Measurements from ENCODE around the gene SLCO1B3. TPM values are rescaled to one million over a fixed set of nuclear protein-coding genes. Genes with fewer than 3 reads are reported as not detected.
"Not testable (repeated sequence)": the region's sequence is repeated elsewhere in the genome, so short reads cannot be mapped to it uniquely, and the experiment has no call there.

Gene SLCO1B3
- not detected for total RNA-seq

- Histone ChIP-seq H3K27me3 (ENCODE audit: insufficient read depth, low read length) (no peaks in the 10 kb centered on the region), H3K9me3 (ENCODE audit: low read depth, low read length) (no peaks in the 10 kb centered on the region), H3K4me1 (ENCODE audit: insufficient read depth, low read length) (no peaks in the 10 kb centered on the region), H3K4me3 (ENCODE audit: low read length) (no peak within 1 kb of the TSS)
Observed at GRCh38 chr12:20810487-20810886, at the start of gene SLCO1B3. SLCO1B3 (plus strand) TSS chr12:20810705; CDS start chr12:20815739, 5,034 bp downstream.

- Histone ChIP-seq H3K4me1 (ENCODE audit: insufficient read depth, low read length) (no peaks in the 10 kb centered on the region), H3K27me3 (ENCODE audit: insufficient read depth, low read length) (no peaks in the 10 kb centered on the region), H3K4me3 (ENCODE audit: low read length) (no peak overlapping the region), H3K9me3 (ENCODE audit: low read depth, low read length) (no peaks in the 10 kb centered on the region)
Observed at GRCh38 chr12:20777420-20777819, 33.1 kb upstream of the SLCO1B3 start.

- no peaks in the 10 kb centered on the region for H3K27me3 ChIP-seq (ENCODE audit: insufficient read depth, low read length)
- H3K4me1 ChIP-seq (ENCODE audit: insufficient read depth, low read length), result no peaks in the 10 kb centered on the region
- H3K9me3 ChIP-seq (ENCODE audit: low read depth, low read length), result no peaks in the 10 kb centered on the region
- no peak overlapping the region for H3K4me3 ChIP-seq (ENCODE audit: low read length)
Observed at GRCh38 chr12:20778969-20779368, 31.5 kb upstream of the SLCO1B3 start.

GRCh38 chr12:20779971-20780370, 30.5 kb upstream of the SLCO1B3 start:
- not testable (repeated sequence) for H3K4me3 ChIP-seq (ENCODE audit: low read length); H3K4me1 ChIP-seq (ENCODE audit: insufficient read depth, low read length); H3K27me3 ChIP-seq (ENCODE audit: insufficient read depth, low read length); H3K9me3 ChIP-seq (ENCODE audit: low read depth, low read length)

GRCh38 chr12:20783796-20784357, 26.6 kb upstream of the SLCO1B3 start:
- not testable (repeated sequence) for H3K9me3 ChIP-seq (ENCODE audit: low read depth, low read length); H3K4me3 ChIP-seq (ENCODE audit: low read length); H3K4me1 ChIP-seq (ENCODE audit: insufficient read depth, low read length); H3K27me3 ChIP-seq (ENCODE audit: insufficient read depth, low read length)

GRCh38 chr12:20792971-20793370, 17.5 kb upstream of the SLCO1B3 start:
- Histone ChIP-seq H3K4me3 (ENCODE audit: low read length) (no peak overlapping the region), H3K27me3 (ENCODE audit: insufficient read depth, low read length) (no peaks in the 10 kb centered on the region), H3K9me3 (ENCODE audit: low read depth, low read length) (no peaks in the 10 kb centered on the region), H3K4me1 (ENCODE audit: insufficient read depth, low read length) (no peaks in the 10 kb centered on the region)

DNA sequence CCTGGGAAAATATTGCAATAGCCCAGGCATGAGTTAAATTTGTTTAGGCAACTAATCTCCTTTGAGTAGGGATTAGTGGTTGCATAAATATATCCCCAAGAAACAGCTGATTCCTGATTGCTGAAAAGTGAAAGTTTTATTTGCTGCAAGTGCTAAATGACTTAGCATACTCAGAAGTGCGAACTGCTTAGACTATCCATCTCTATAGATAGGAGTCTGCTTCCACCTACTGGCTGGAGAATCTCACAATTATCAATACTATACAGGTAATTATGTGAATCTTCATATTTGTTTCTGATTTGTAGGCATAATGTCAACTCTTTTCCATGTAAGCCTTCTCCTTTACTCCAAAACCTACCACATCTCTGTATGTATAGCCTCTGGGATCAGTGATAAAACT, 12.0 kb upstream of the SLCO1B3 start:
- H3K9me3 ChIP-seq (ENCODE audit: low read depth, low read length), result no peaks in the 10 kb centered on the region
- no peak overlapping the region for H3K4me3 ChIP-seq (ENCODE audit: low read length)
- H3K27me3 ChIP-seq (ENCODE audit: insufficient read depth, low read length), result no peaks in the 10 kb centered on the region
- no peaks in the 10 kb centered on the region for H3K4me1 ChIP-seq (ENCODE audit: insufficient read depth, low read length)

GRCh38 chr12:20800160-20800559, 10.3 kb upstream of the SLCO1B3 start:
- no peaks in the 10 kb centered on the region for H3K9me3 ChIP-seq (ENCODE audit: low read depth, low read length)
- H3K4me3 ChIP-seq (ENCODE audit: low read length), result no peak overlapping the region
- H3K27me3 ChIP-seq (ENCODE audit: insufficient read depth, low read length), result no peaks in the 10 kb centered on the region
- H3K4me1 ChIP-seq (ENCODE audit: insufficient read depth, low read length), result no peaks in the 10 kb centered on the region

GRCh38 chr12:20801035-20801434, 9.5 kb upstream of the SLCO1B3 start:
- no peak overlapping the region for H3K4me3 ChIP-seq (ENCODE audit: low read length)
- no peaks in the 10 kb centered on the region for H3K4me1 ChIP-seq (ENCODE audit: insufficient read depth, low read length)

DNA sequence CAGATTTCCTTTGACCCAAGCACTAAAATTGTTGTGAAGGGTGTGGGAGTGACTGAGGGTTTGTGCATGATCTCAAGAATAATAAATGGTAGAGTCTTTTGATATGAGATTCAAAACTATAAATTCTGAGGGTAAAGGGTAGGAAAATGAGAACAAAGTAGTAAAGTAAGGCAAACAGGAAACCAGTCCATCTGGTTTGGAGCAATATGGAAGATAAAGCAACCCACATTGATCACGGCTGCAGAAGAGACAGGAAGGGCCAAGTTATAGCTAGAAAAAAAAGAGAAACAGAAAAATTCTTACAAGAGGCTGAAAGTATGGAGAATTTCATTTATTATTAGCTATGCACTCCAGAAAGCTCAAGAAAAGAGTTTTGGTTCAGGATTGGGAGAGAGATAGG, 4.6 kb upstream of the SLCO1B3 start:
- H3K9me3 ChIP-seq (ENCODE audit: low read depth, low read length), result no peaks in the 10 kb centered on the region
- H3K27me3 ChIP-seq (ENCODE audit: insufficient read depth, low read length), result no peaks in the 10 kb centered on the region
- H3K4me1 ChIP-seq (ENCODE audit: insufficient read depth, low read length), result no peaks in the 10 kb centered on the region
- no peak overlapping the region for H3K4me3 ChIP-seq (ENCODE audit: low read length)

More at GRCh38 chr12:20801035-20801434, 9.5 kb upstream of the SLCO1B3 start:
- Histone ChIP-seq H3K9me3 (ENCODE audit: low read depth, low read length) (no peaks in the 10 kb centered on the region), H3K27me3 (ENCODE audit: insufficient read depth, low read length) (no peaks in the 10 kb centered on the region)

DNA sequence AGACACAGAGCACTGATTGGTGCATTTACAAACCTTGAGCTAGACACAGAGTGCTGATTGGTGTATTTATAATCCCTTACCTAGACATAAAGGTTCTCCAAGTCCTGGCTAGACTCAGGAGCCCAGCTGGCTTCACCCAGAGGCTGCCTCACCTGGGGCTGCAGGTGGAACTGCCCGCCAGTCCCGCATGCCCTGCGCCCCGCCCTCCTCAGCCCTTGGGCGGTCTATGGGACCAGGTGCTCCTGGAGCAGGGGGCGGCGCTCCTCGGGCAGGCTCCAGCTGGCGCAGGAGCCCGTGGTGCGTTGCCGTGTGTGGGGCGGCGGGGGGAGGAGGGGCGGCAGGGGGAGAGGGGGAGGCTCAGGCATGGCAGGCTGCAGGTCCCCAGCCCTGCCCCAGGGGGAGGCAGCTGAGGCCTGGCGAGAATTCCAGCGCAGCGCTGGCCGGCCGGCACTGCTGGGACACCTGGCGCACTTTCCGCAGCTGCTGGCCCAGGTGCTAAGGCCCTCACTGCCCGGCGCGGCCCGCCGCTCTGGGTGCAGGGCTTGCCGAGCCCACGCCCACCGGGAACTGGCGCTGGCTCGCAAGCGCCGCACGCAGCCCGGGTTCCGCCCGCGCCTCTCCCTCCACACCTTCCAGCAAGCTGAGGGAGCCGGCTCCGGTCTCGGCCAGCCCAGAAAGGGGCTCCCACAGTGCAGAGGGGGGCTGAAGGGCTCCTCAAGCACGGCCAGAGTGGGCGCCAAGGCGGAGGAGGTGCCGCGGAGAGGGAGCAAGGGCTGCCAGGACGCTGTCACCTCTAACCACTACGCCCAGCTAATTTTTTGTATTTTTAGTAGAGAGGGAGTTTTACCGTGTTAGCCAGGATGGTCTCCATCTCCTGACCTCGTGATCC, 3.1 kb upstream of the SLCO1B3 start:
- Histone ChIP-seq H3K9me3 (ENCODE audit: low read depth, low read length) (no peaks in the 10 kb centered on the region), H3K4me1 (ENCODE audit: insufficient read depth, low read length) (no peaks in the 10 kb centered on the region), H3K4me3 (ENCODE audit: low read length) (no peak overlapping the region), H3K27me3 (ENCODE audit: insufficient read depth, low read length) (no peaks in the 10 kb centered on the region)

- H3K27me3 ChIP-seq (ENCODE audit: insufficient read depth, low read length), result no peaks in the 10 kb centered on the region
- H3K9me3 ChIP-seq (ENCODE audit: low read depth, low read length), result no peaks in the 10 kb centered on the region
- H3K4me1 ChIP-seq (ENCODE audit: insufficient read depth, low read length), result no peaks in the 10 kb centered on the region
- no peak overlapping the region for H3K4me3 ChIP-seq (ENCODE audit: low read length)
Observed at GRCh38 chr12:20808521-20808920, 2.0 kb upstream of the SLCO1B3 start.

DNA sequence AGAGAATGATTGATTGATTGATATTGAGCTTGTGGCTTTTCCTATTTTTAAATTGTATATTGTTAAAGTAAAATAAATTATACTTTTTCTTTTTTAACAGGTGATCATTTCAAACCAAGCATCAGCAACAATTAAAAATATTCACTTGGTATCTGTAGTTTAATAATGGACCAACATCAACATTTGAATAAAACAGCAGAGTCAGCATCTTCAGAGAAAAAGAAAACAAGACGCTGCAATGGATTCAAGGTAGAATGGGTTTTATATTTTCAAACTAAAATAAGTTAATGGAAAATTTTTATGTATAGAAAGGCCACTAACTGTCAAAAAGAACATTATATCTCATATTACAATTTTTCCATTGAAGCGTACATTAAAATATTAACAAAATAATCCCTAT, 5.1 kb downstream of the SLCO1B3 start:
- no peaks in the 10 kb centered on the region for H3K9me3 ChIP-seq (ENCODE audit: low read depth, low read length)
- no peak overlapping the region for H3K4me3 ChIP-seq (ENCODE audit: low read length)
- H3K4me1 ChIP-seq (ENCODE audit: insufficient read depth, low read length), result no peaks in the 10 kb centered on the region
- H3K27me3 ChIP-seq (ENCODE audit: insufficient read depth, low read length), result no peaks in the 10 kb centered on the region

DNA sequence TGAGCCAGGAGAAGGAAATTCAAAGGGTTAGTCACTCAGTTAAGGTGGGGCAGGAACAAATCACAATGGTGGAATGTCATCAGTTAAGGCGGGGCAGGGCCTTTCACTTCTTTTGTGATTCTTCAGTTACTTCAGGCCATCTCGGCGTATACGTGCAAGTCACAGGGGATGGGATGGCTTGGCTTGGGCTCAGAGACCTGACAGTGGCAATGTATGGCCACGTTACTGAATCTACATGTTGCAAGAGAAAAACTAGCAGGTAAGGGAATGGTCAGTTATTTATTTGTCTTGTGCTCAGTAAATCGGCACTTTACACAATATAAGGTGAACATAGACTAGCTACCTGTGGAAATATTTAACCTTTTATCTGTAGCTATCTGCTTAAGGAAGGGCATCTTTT, 11.9 kb downstream of the SLCO1B3 start:
- Histone ChIP-seq H3K9me3 (ENCODE audit: low read depth, low read length) (no peaks in the 10 kb centered on the region), H3K4me1 (ENCODE audit: insufficient read depth, low read length) (no peaks in the 10 kb centered on the region), H3K4me3 (ENCODE audit: low read length) (no peak overlapping the region), H3K27me3 (ENCODE audit: insufficient read depth, low read length) (no peaks in the 10 kb centered on the region)

- Histone ChIP-seq H3K27me3 (ENCODE audit: insufficient read depth, low read length) (no peaks in the 10 kb centered on the region), H3K4me1 (ENCODE audit: insufficient read depth, low read length) (no peaks in the 10 kb centered on the region), H3K4me3 (ENCODE audit: low read length) (no peak overlapping the region)
Observed at GRCh38 chr12:20822925-20823324, 12.4 kb downstream of the SLCO1B3 start.

DNA sequence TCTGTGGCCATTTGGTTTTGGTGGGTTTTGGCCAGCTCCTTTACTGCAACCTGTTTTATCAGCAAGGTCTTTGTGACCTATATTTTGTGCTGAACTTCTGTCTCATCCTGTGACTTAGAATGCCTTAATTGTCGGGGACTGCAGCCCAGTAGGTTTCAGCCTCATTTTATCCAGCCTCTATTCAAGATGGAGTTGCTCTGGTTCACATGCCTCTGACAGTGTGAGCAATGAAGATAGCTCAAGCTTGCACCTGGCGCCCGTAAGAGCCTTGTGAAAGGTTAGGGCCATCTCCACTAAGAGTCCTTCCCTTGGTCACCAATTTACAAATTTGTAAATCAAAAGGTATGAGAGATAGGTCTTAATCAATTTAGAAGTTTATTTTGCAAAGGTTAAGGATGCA, 19.4 kb downstream of the SLCO1B3 start:
- no peak overlapping the region for H3K4me3 ChIP-seq (ENCODE audit: low read length)

More at GRCh38 chr12:20822925-20823324, 12.4 kb downstream of the SLCO1B3 start:
- no peaks in the 10 kb centered on the region for H3K9me3 ChIP-seq (ENCODE audit: low read depth, low read length)

More for the DNA sequence above, 19.4 kb downstream of the SLCO1B3 start:
- Histone ChIP-seq H3K9me3 (ENCODE audit: low read depth, low read length) (no peaks in the 10 kb centered on the region), H3K4me1 (ENCODE audit: insufficient read depth, low read length) (no peaks in the 10 kb centered on the region), H3K27me3 (ENCODE audit: insufficient read depth, low read length) (no peaks in the 10 kb centered on the region)

Data from mononuclear cell (primary cell).